ENCODE measurements around the gene ISM1. TPM values are rescaled to one million over a fixed set of nuclear protein-coding genes. Genes with fewer than 3 reads are reported as not detected.

ISM1 gene
- total RNA-seq, 6 donors from 2014 or later: 2.2 to 7.4 (median 2.3) TPM; not detected in 1

GRCh38 chr20:13274275-13274861 is 53.3 kb downstream of the ISM1 start:
- no peaks in the 10 kb centered on the region for H3K27me3 ChIP-seq
- DNase-seq (peak in 1 of 2 donors; percentile 70), ATAC-seq (ENCODE audit: low FRiP score in 2 of 2) (peak in 1 of 2 donors; percentile 24)
- no peak overlapping the region for H3K4me3 ChIP-seq
- WGBS, 2 donors: 44 to 47% methylated on average over 9 to 16 of the region's 18 CpGs
- peaks cover 0 to 15% (median 12%) of the 10 kb centered on the region in 4 donors for H3K4me1 ChIP-seq
- H3K9me3 ChIP-seq: no peaks in the 10 kb centered on the region
- TF ChIP-seq EP300 (IDR thresholded peaks at IDR 0.05): no peak
- no peak for TF ChIP-seq POLR2A (IDR thresholded peaks at IDR 0.05)
- TF ChIP-seq POLR2AphosphoS5 (IDR thresholded peaks at IDR 0.05): no peak
- TF ChIP-seq CTCF (IDR thresholded peaks at IDR 0.05): no peak
- H3K27ac ChIP-seq: no peak overlapping the region
- no peaks in the 10 kb centered on the region for H3K36me3 ChIP-seq

DNA sequence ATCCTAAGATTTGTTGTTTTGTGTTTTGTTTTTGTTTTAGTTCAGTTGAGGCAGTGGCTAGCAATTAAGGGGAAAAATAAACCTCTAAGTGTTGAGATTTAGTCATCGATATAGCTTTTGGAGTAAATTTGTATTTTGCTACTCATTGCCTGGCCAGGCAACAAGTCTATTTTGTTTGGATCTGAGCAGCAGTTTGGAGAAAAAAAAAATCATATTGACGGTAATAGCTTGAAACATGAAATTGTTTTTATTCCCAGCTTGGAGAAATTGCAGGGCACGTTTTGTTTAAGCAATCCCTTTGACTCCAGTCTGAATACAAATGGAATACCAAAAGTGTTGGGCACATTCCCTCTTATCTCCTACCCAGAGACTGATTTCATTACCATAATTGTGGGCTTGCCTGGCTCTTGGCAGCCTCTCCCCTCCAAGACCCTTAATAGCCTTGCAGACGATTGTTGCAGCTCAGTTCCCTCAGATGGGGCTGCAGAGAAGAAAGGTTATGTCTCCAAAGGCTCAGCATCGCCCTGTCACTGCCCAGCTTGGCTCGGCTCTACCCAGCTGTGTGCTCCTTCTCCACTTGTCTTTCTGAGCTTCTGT is 56.0 kb downstream of the ISM1 start:
- WGBS, 2 donors: 75 to 76% methylated on average over 6 of the region's 6 CpGs
- H3K27me3 ChIP-seq: no peaks in the 10 kb centered on the region
- no peak for DNase-seq
- TF ChIP-seq EP300 (IDR thresholded peaks at IDR 0.05) (no peak), POLR2A (IDR thresholded peaks at IDR 0.05) (no peak), CTCF (IDR thresholded peaks at IDR 0.05) (no peak), POLR2AphosphoS5 (IDR thresholded peaks at IDR 0.05) (no peak)
- ATAC-seq (ENCODE audit: low FRiP score in 2 of 2): no peak
- H3K36me3 ChIP-seq: no peaks in the 10 kb centered on the region
- no peak overlapping the region for H3K4me3 ChIP-seq
- H3K4me1 ChIP-seq: peaks cover 0 to 13% (median 5%) of the 10 kb centered on the region in 4 donors
- no peak overlapping the region for H3K27ac ChIP-seq
- no peaks in the 10 kb centered on the region for H3K9me3 ChIP-seq

- H3K9me3 ChIP-seq: no peaks in the 10 kb centered on the region
- DNase-seq (no peak), ATAC-seq (ENCODE audit: low FRiP score in 2 of 2) (peak in 1 of 2 donors; percentile 41)
- TF ChIP-seq POLR2A (IDR thresholded peaks at IDR 0.05): no peak
- no peak for TF ChIP-seq EP300 (IDR thresholded peaks at IDR 0.05)
- TF ChIP-seq CTCF (IDR thresholded peaks at IDR 0.05): no peak
- TF ChIP-seq POLR2AphosphoS5 (IDR thresholded peaks at IDR 0.05): no peak
- WGBS, 2 donors: 88 to 90% methylated on average over 6 to 9 of the region's 9 CpGs
- H3K36me3 ChIP-seq: no peaks in the 10 kb centered on the region
- peaks cover 0 to 9% (median 4%) of the 10 kb centered on the region in 4 donors for H3K4me1 ChIP-seq
- H3K27me3 ChIP-seq: no peaks in the 10 kb centered on the region
- H3K27ac ChIP-seq: no peak overlapping the region
- no peak overlapping the region for H3K4me3 ChIP-seq
Measured at GRCh38 chr20:13277663-13278295, 56.7 kb downstream of the ISM1 start.

GRCh38 chr20:13278812-13279570 is 57.9 kb downstream of the ISM1 start:
- DNase-seq (no peak), ATAC-seq (ENCODE audit: low FRiP score in 2 of 2) (no peak)
- Histone ChIP-seq H3K27me3 (no peaks in the 10 kb centered on the region), H3K27ac (no peak overlapping the region), H3K4me1 (peaks cover 0 to 9% (median 4%) of the 10 kb centered on the region in 4 donors), H3K4me3 (no peak overlapping the region), H3K9me3 (no peaks in the 10 kb centered on the region), H3K36me3 (no peaks in the 10 kb centered on the region)
- TF ChIP-seq EP300 (IDR thresholded peaks at IDR 0.05) (no peak), POLR2A (IDR thresholded peaks at IDR 0.05) (no peak), POLR2AphosphoS5 (IDR thresholded peaks at IDR 0.05) (no peak), CTCF (IDR thresholded peaks at IDR 0.05) (no peak)
- 87 to 88% methylated on average over 5 of the region's 5 CpGs for WGBS, 2 donors

Measured in upper lobe of left lung (tissue), 6 donors.